HTR-8/SVneo (cell line): ENCODE data around the gene FUT4.
"Not testable (repeated sequence)": the region's sequence is repeated elsewhere in the genome, so short reads cannot be mapped to it uniquely, and the experiment has no call there.

Experiments
- DNase-seq: peaks from one replicate; pipeline ENCODE4 v3.0.0; 2011; ENCODE audit warnings: low spot score, mixed read lengths; ENCODE audit not compliant: insufficient read length
- FAIRE-seq: peaks from 2 replicates; lab custom pipeline; 2011; peaks lifted over from hg19 to GRCh38; lab: Jason Lieb, UNC

FUT4 gene

DNA sequence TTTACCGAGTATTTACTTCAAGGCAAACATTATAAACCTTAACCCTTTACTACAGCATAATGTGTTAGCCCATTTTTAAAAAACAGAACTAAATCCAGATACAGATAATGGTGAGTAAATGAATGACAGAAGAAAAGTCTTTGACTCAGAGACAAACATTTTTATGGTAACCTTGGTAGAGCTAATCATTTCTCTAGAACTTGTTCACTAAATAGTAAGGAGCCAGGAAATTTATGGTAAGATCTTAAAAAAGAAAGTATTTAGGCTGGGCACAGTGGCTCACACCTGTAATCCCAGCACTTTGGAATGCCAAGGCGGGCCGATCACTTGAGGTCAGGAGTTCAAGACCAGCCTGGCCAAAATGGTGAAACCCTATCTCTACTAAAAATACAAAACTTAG is 11.5 kb upstream of the FUT4 start:
- FAIRE-seq (no peak), DNase-seq (no peak)

- no peak for DNase-seq
- no peak for FAIRE-seq
These were observed 10.5 kb upstream of the FUT4 start for GRCh38 chr11:94533206-94533605.

GRCh38 chr11:94533696-94534630 is 9.8 kb upstream of the FUT4 start:
- DNase-seq (no peak), FAIRE-seq (no peak)

DNA sequence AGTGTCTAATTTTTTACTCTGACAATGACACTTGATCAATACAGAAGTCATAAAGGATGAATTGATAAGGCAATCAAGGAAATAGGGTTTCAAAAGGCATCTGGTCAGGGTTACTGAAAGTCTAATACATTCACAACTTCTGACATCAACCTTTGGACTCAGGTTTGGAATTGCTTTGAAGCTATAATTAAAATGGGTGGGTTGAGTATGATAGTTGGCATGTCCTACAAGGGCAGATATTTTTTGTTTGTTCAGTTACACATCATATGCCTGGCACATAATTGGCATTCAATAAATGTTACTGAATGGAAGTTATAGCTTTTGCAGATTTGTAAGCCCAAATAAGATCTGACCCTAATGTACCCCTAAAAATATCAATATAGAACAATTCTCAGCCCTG is 7.3 kb upstream of the FUT4 start:
- no peak for DNase-seq
- FAIRE-seq = no peak

- FAIRE-seq (no peak), DNase-seq (no peak)
These were observed 6.6 kb upstream of the FUT4 start for GRCh38 chr11:94537031-94537600.

GRCh38 chr11:94539420-94539819 is 4.3 kb upstream of the FUT4 start:
- no peak for FAIRE-seq
- no peak for DNase-seq

DNA sequence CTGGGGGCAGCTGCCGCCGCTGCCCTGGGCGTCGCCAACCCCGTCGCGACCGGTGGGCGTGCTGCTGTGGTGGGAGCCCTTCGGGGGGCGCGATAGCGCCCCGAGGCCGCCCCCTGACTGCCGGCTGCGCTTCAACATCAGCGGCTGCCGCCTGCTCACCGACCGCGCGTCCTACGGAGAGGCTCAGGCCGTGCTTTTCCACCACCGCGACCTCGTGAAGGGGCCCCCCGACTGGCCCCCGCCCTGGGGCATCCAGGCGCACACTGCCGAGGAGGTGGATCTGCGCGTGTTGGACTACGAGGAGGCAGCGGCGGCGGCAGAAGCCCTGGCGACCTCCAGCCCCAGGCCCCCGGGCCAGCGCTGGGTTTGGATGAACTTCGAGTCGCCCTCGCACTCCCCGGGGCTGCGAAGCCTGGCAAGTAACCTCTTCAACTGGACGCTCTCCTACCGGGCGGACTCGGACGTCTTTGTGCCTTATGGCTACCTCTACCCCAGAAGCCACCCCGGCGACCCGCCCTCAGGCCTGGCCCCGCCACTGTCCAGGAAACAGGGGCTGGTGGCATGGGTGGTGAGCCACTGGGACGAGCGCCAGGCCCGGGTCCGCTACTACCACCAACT is 1.0 kb downstream of the FUT4 start:
- no peak for DNase-seq

GRCh38 chr11:94545264-94546161 is 1.8 kb downstream of the FUT4 start:
- DNase-seq (no peak), FAIRE-seq (no peak)

More for the DNA sequence above, 1.0 kb downstream of the FUT4 start:
- no peak for FAIRE-seq

DNA sequence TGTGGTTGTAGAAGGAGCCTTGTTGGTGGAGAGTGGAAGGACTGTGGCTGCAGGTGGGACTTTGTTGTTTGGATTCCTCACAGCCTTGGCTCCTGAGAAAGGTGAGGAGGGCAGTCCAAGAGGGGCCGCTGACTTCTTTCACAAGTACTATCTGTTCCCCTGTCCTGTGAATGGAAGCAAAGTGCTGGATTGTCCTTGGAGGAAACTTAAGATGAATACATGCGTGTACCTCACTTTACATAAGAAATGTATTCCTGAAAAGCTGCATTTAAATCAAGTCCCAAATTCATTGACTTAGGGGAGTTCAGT is 2.4 kb downstream of the FUT4 start:
- DNase-seq = no peak
- FAIRE-seq = no peak

DNA sequence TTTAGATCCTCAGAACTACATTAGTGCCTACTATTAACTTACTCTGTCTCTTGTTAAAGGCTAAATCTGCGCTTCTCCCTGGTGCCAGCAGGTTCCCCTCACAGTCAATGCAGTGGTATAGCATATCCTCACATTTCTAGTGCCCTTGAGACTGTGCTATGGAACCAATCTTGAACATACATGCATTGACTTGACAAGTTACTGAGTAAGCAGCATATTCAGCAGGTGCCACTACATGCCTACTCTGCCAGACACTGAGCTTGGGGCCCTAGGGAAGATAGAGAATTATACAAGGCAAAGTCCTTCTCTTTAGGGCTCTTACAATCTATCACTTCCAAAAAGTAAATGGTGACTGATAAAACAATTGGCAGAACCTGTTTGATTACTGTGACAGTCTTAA is 3.2 kb downstream of the FUT4 start:
- FAIRE-seq = no peak

DNA sequence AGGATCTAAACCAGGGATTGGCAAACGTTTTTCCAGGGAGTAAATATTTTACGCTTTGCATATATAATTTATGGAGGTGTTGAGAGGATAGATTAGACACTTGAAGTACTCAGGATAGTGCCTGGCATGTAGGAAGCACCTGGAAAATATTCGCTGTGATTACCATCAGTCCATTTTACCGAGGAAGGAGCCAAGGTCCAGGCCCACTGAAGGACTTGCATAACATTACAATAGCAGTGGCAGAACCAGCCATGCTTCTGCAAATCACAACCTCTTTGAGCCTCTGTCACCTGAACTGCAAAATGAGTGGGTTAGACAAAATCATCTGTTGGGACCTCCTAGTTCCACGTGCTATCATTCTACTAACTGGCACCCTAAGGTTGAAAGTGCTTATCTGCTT is 5.4 kb downstream of the FUT4 start:
- no peak for FAIRE-seq
- no peak for DNase-seq

More for the DNA sequence above, 3.2 kb downstream of the FUT4 start:
- DNase-seq = no peak

GRCh38 chr11:94550513-94550912 is 6.8 kb downstream of the FUT4 start:
- FAIRE-seq = no peak

DNA sequence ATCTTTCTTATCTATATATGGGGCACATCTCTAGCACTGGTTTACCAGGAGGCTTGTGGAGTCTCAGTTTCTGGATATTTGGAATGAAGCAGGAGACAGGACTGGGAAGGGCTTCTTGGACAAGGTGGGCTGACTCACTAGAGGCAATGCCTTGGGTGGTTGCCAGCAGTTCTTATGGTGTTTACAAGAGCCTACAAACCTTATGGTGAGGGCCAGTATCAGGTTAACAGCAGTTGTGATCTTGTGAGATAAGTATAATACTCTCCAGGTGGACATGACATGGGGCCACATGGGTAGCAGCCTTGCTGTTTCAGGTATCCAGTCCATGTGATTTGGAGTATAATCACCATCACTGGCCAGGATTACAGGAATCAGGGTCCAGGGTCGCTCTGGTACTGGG is 10.2 kb downstream of the FUT4 start:
- FAIRE-seq (no peak), DNase-seq (no peak)

More at GRCh38 chr11:94550513-94550912, 6.8 kb downstream of the FUT4 start:
- no peak for DNase-seq

DNA sequence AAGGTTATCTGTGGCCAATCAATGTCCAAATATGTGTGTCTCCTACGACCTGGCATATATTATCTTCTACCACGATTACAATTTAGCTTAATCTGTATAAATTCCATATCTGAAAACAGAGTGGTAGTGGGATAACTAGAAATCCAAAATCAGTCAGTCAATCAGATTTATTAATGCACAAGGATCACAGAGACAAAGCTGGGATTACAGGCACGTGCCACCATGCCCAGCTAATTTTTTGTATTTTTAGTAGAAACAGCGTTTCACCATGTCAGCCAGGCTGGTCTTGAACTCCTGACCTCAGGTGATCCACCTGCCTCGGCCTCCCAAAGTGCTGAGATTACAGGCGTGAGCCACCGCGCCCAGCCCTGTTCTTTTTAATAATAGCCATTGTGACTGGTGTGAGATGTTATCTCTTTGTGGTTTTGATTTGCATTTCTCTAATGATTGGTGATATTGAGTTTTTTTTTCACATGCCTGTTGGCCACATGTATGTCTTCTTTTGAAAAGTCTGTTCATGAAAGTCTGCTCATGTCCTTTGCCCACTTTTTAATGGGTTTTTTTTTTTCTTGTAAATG is 12.1 kb downstream of the FUT4 start:
- DNase-seq, FAIRE-seq: not testable (repeated sequence)

DNA sequence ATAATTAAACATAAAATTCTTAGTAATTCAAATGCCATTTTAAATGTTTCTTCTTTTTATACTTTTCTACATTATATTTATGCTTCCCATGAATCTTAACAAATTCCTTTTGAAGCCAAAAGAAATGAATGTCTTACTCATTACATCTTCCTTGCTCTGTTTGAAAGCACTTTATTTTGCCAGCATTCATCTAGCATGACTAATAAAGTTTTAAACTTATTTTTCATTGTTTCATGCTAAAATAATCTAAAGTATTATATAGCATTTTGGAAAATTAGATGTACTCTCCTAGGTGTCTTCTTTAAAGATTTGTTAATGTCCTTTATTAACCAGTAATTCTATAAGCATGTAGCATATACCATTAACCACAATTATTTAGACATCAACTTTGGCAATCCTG is 13.7 kb downstream of the FUT4 start:
- no peak for FAIRE-seq
- DNase-seq = no peak

- DNase-seq (no peak), FAIRE-seq (no peak)
These were observed 14.3 kb downstream of the FUT4 start for GRCh38 chr11:94557992-94558391.

- FAIRE-seq = no peak
- DNase-seq = no peak
These were observed 14.7 kb downstream of the FUT4 start for GRCh38 chr11:94558468-94558867.

DNA sequence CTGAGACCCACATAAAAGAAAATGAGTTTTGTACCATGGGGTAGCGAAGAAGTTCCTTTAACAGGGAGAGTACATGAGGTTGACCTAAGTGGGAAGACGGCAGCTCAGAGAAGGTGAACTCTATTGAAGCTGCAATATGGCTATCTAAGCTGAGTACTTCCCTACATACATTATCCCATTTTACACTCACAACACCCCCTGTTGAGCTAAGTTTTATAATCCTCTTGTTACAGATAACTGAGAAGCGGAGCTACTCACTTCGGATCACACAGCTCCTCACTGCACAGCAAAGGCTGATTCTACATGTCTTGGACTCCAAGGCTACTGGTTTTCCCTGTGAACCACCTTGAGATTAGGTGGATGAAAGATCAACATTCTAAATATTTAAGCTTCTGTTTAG is 15.2 kb downstream of the FUT4 start:
- FAIRE-seq = no peak

GRCh38 chr11:94559361-94559760 is 15.6 kb downstream of the FUT4 start:
- FAIRE-seq = no peak
- DNase-seq = no peak

More for the DNA sequence above, 15.2 kb downstream of the FUT4 start:
- DNase-seq = no peak

DNA sequence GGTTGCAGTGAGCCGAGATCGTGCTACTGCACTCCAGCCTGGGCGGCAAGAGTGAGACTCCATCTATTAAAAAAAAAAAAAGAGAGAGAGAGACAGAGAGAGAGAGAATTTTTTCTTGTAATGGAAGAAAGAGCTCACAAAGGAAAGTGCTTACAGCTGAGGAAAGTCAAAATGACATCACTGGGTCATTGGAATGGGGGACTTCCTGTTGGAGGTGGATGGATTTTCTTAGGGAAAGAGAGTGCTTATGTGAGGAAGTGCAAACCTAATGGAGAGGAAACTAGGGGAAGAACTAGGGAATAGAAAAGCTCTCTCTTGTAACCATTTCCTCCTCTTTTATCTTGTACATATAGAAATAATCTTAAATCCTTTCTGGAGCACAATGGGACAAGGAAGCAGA is 17.1 kb downstream of the FUT4 start:
- DNase-seq (no peak), FAIRE-seq (no peak)
